Activated naive CD4-positive, alpha-beta T cell treated with anti-CD3 and anti-CD28 coated beads, Interleukin-2, amount 50 U/mL, for 16 hours (primary cell): ENCODE results near the gene MMP14.
A peak's percentile ranks its signal among the peaks of the same experiment; 100 is the strongest.
"Not testable (repeated sequence)": the region's sequence is repeated elsewhere in the genome, so short reads cannot be mapped to it uniquely, and the experiment has no call there.

Experiments used
- DNase-seq: peaks from one replicate; pipeline ENCODE4 v3.0.0-alpha.2; 2020

Gene MMP14

DNA sequence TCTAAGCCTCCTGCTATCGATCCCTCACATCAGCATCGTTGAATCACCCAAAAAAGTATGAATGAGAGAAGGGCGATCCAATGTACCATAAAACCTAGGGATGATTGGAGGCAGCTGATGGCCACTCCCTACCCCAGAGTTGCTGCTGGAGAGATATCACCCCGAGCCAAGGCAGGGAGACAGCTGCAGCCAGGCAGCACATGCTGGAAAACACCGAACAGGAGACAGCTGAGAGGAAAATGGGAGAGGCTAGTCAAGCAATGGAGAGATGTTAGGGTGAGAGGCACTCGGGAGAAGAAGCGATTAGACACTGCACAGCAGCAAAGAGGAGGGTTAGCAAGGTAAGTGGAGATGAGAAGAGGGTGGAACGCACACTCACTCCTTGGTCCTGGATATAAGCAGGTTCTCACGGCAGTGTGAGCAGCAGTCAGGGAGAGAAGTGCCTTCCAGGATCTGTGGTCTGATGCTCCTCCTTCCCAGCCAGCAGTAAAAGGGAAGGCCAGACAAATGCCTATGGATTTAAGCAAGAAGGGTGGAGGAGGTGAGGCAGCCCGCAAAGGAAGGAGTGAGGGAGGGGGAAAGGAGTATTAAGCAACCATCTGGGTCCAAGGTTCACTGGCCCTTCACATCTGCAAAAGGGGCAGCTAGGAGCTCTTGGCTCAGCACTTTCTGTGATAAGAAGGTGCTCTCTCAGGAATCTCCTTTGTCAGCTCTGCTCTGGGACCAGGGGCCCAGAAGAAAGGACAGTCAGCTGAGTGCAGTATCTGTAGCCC lies 21.3 kb upstream of the MMP14 start, which contains the start of gene SLC7A7:
Gene SLC7A7 (minus strand): TSS at position 495 of the 773 bp plus-strand sequence. CDS start 2,037 bp downstream, outside the sequence.
- no peak for DNase-seq

DNA sequence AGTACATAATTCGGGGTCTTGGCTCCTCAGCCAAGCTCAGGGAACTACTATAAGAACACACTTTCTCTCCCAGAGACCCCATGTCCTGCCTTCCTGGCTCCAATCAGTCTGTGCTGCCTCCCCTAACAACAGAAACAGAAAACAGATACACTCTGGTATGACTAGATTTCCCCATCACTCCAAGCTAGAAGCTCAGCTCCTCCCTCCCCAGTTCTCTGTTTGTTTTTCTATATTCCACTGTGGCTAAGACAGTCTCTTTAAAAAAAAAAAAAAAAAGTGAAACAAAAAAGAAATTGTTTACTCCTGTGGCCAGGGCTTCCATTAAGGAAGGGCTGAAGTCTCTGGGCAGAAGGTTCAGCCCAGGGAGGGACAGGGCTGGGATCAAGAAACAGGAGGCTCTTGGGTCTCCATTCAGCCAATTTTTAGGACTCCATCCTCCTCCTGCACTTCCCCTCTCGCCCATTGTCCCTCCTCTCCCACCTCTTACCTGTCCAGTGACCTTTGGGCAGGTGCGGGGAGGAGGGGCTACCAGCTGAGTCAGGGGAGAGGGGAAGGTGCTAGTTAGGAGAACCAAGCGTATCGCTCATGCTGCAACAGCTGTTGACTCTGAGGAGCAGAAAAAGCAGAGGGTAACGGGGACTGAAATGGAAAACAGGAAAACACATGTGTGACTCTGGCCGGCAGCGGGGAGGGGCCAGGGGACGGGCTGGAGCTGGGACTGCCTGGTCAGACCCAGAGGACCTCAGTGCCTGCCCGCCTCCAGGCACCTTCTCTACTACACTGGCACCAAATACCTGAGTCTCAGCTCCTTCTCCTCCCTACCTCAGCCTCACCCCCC lies 17.0 kb upstream of the MMP14 start:
- DNase-seq = no peak

- no peak for DNase-seq
Observed at GRCh38 chr14:22820731-22821130, 15.7 kb upstream of the MMP14 start.

- no peak for DNase-seq
Observed at GRCh38 chr14:22821193-22822015, 15.0 kb upstream of the MMP14 start.

DNA sequence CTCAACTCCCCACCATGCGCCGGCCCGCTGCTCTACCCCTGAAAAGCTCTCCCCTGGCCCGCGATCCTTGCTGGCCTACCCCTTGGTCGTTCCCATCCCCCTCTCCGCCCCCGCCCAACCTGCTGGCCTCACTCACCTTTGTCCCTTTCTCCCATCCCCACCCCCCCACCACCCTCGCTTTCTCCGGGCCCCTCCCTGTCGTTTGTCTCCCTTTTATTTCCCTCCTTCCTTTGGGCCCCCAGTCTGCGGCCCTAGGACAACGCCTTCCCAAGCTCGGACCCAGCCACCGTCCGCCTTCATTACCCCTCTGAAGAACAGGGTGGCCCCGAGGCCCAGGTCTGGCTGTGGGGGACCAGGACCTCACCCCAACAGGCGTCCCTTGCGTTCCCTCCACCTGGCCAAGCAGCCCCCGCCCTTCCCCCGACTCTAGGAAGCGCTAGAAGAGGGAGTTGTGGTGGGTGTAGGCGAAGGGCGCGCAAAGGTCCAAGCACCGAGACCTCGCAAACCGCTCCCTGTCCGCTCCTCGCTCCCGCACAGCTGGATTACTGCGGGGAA lies 14.3 kb upstream of the MMP14 start:
- no peak for DNase-seq

DNA sequence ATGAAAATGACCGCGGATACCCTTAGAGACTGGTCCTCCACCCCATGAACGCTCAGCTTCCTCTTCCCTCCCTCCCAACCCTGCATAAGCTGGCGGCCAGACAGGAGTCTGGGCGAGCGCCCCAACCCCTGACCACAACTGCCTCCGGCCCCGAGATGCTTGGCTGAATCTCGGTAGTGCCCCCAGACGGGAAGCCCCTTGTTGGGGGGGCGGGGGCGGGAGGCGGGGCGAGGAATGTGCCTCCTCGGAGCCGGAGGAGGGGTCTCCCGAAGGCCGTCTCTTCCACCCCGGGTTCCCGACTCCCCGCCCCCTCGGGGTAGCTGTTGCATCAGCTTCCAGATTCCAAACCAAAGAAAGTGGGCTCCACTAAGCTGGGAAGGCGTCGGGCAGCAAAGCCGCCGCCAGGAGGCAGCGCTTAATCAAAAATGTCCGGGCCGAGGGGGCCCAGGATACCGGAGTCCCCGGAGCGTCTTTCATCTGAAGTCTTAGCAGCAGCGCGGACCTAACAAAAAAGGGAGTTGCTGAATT lies 13.8 kb upstream of the MMP14 start:
- DNase-seq = peak; percentile 68

DNA sequence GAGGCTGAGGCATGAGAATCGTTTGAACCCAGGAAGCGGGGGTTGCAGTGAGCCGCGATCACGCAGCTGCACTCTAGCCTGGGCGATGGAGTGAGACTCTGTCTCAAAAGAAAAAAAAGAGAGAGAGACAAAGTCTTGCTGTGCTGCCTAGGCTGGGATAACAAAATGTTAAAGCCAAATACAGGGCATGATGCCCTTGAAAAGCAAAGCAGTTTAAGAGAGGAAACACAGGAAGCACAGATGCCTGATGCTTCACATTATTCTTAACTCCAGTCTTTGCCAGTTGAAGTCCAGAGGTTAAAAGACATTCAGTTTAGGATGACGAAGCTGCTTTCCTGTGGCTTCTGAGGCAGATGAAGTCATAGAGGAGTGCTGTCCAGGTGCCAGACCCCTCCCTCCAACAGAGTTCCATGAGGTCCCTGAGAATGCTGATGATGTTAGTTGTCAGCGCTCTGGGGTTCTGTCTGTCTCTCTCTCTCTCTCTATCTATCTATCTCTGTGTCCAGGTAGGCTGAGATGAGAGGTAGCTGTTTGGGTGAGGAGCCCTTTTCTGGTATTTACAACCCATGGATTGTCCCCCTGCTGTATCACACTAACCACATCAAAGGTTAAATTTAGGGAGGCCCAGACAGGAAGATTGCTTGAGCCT lies 11.6 kb upstream of the MMP14 start:
- DNase-seq = no peak

- not testable (repeated sequence) for DNase-seq
Observed at GRCh38 chr14:22829076-22829660, 7.2 kb upstream of the MMP14 start.

- DNase-seq = peak; percentile 91
Observed at GRCh38 chr14:22829661-22830442, 6.5 kb upstream of the MMP14 start, which contains the start of gene MRPL52. TSS of gene MRPL52 (plus strand) at chr14:22829887. CDS start at chr14:22829913, 26 bp downstream.

- DNase-seq = no peak
Observed at GRCh38 chr14:22830443-22831010, 5.9 kb upstream of the MMP14 start.

GRCh38 chr14:22835505-22835904 lies 880 bp upstream of the MMP14 start:
- DNase-seq = no peak

GRCh38 chr14:22837114-22837749 lies 847 bp downstream of the MMP14 start:
- peak; percentile 23 for DNase-seq

GRCh38 chr14:22837750-22838538 lies 1.6 kb downstream of the MMP14 start:
- DNase-seq = no peak

DNA sequence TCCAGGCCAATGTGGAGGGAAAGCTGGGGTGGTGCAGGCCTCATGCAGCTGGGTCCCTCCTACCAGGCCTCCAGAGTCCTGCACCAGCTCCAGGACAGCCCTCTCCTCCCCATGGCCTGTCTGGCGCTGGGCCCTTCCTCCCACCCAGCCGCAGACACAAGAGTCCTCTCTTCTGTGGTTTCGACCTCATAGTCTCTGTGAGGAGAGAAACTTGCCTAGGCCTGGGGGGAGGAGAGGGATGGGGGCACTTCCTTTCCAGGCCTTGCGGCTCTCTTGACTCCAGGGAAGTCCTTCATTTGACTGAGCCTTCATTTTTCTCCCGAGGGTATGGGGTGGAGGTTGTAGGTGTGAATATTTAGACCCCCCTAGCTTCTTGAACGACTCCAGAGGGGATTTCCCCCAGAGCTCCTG lies 2.3 kb downstream of the MMP14 start:
- no peak for DNase-seq

DNA sequence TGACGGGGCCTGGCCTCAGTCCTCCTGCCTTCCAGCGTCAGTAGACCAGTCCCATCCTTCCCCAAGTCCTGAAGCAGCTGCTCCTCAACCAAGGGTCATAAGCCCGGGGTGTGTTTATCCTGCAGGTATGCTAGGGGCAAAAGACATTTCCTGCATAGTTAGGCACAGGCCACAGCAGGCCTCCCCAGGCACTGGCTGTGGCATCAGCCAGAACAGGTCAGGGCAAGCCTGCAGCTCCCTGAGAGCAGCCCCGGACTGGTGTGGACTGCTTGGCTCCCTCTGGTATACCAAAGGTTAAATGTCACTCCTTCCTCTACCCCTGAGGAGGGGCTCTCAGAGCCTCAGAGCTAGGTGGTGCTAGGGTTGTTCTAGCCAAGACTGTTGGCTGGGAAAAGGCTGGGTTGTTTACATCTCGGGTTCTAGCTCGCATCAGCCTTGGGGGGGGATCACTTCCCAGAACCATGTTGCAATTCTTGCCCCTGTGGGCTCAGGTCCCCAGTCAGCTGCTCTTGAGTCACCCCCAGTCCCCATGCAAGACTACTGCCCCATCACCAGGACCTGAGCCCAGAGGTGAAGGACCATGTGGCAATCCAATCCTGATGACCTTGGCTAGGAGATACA lies 2.9 kb downstream of the MMP14 start:
- no peak for DNase-seq

DNA sequence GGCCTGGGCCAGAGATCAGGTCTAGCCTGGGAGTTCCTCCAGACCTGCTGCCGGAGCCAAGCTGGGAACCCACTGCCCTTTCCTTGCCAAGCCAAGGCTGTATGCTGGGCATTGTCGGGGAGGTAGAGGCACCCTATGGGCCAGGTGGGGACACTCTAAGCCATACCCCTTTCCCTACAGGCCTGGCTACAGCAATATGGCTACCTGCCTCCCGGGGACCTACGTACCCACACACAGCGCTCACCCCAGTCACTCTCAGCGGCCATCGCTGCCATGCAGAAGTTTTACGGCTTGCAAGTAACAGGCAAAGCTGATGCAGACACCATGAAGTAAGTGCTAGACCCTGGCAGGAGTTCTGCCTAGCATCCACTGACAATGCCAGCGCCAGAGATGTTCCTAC lies 4.9 kb downstream of the MMP14 start:
- no peak for DNase-seq

GRCh38 chr14:22841769-22842168 lies 5.4 kb downstream of the MMP14 start:
- no peak for DNase-seq
